GM21447 (cell line): ENCODE data around the gene IL1RAP.
"Not testable (repeated sequence)": the region's sequence is repeated elsewhere in the genome, so short reads cannot be mapped to it uniquely, and the experiment has no call there.

Experiments
- ATAC-seq: cut with Tn5 transposase; IDR thresholded peaks from one replicate; pipeline ENCODE4 v1.9.1; 2021; ENCODE audit not compliant: unreplicated experiment

IL1RAP gene

GRCh38 chr3:190645932-190646460 is 132.1 kb downstream of the IL1RAP start:
- ATAC-seq, result no peak

- no peak for ATAC-seq
Observed at GRCh38 chr3:190646996-190647395, 133.1 kb downstream of the IL1RAP start.

- no peak for ATAC-seq
Observed at GRCh38 chr3:190655933-190656332, 142.0 kb downstream of the IL1RAP start.

- no peak for ATAC-seq
Observed at GRCh38 chr3:190658106-190658505, 144.2 kb downstream of the IL1RAP start.

GRCh38 chr3:190666821-190667220 is 152.9 kb downstream of the IL1RAP start:
- ATAC-seq, result no peak

GRCh38 chr3:190671658-190672057 is 157.8 kb downstream of the IL1RAP start:
- ATAC-seq, result no peak

- no peak for ATAC-seq
Observed at GRCh38 chr3:190673148-190673547, 159.3 kb downstream of the IL1RAP start.

- ATAC-seq, result no peak
Observed at GRCh38 chr3:190676481-190676880, 162.6 kb downstream of the IL1RAP start.

GRCh38 chr3:190677001-190677400 is 163.1 kb downstream of the IL1RAP start:
- ATAC-seq, result no peak

- not testable (repeated sequence) for ATAC-seq
Observed at GRCh38 chr3:190677868-190678267, 164.0 kb downstream of the IL1RAP start.

GRCh38 chr3:190680691-190681090 is 166.8 kb downstream of the IL1RAP start:
- no peak for ATAC-seq

GRCh38 chr3:190684776-190685175 is 170.9 kb downstream of the IL1RAP start:
- ATAC-seq, result no peak

GRCh38 chr3:190686011-190686410 is 172.1 kb downstream of the IL1RAP start:
- ATAC-seq, result no peak

- no peak for ATAC-seq
Observed at GRCh38 chr3:190690246-190690645, 176.4 kb downstream of the IL1RAP start.

GRCh38 chr3:190692256-190692655 is 178.4 kb downstream of the IL1RAP start:
- ATAC-seq, result no peak

- no peak for ATAC-seq
Observed at GRCh38 chr3:190694335-190695001, 180.6 kb downstream of the IL1RAP start.

GRCh38 chr3:190695225-190695624 is 181.3 kb downstream of the IL1RAP start:
- no peak for ATAC-seq

GRCh38 chr3:190695994-190696393 is 182.1 kb downstream of the IL1RAP start:
- no peak for ATAC-seq

GRCh38 chr3:190696777-190697501 is 183.1 kb downstream of the IL1RAP start:
- no peak for ATAC-seq

GRCh38 chr3:190697502-190697830 is 183.6 kb downstream of the IL1RAP start:
- ATAC-seq, result no peak

- ATAC-seq, result no peak
Observed at GRCh38 chr3:190697901-190698300, 184.0 kb downstream of the IL1RAP start.

GRCh38 chr3:190699776-190700175 is 185.9 kb downstream of the IL1RAP start:
- no peak for ATAC-seq
